HL-60/S4 treated with phorbol 12-myristate 13-acetate at 8.2 ng/mL for 4 days and 3 days (cell line): Measurements from ENCODE around the gene EIF5B.

ENCODE experiments used
- in situ Hi-C: fragments of 300-500 bp; cut with MboI; formaldehyde crosslinking; loops from 2 replicates; pipeline ENCODE4 v1.15.0; 2022; ENCODE audit warnings: low sequenced_read_pairs

Gene EIF5B

GRCh38 chr2:99448556-99448955, 111.4 kb downstream of the EIF5B start:
- in situ Hi-C loops: no loop called here

GRCh38 chr2:99450199-99450598, 113.0 kb downstream of the EIF5B start:
- in situ Hi-C loops: no loop called here
